Measurements from ENCODE around the gene GFOD2.

The GFOD2 gene

GRCh38 chr16:67748834-67749233, 29.7 kb upstream of the GFOD2 start:
- Histone ChIP-seq H3K4me1 (ENCODE audit: insufficient read depth, low read length) (no peaks in the 10 kb centered on the region), H3K36me3 (ENCODE audit: insufficient read depth, low read length) (peaks cover 6% of the 10 kb centered on the region; the same call in 1 of the 2 replicates), H3K9ac (ENCODE audit: low read depth, low read length) (no peak overlapping the region), H3K9me3 (ENCODE audit: control insufficient read depth, insufficient read depth, low read length) (no peaks in the 10 kb centered on the region)

DNA sequence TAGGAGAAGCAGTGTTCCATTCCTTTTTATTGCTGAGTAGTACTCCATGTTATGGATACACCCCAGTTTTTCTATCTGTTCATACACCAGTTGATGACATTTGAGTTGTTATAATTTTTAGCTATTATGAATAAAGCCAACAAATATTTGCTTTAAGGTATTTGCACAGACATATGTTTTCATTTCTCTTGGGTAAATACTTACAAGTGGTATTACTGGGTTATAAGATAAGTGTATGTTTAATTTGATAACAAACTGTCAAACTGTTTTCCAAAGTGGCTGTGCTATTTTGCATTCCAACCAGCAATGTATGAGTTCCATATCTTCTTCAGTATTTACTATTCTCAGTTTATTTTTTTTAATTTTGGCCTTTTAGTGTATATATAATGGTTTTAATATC, 27.7 kb upstream of the GFOD2 start:
- peaks cover 6% of the 10 kb centered on the region; the same call in 1 of the 2 replicates for H3K36me3 ChIP-seq (ENCODE audit: insufficient read depth, low read length)
- no peaks in the 10 kb centered on the region for H3K4me1 ChIP-seq (ENCODE audit: insufficient read depth, low read length)
- no peak overlapping the region for H3K9ac ChIP-seq (ENCODE audit: low read depth, low read length)
- no peaks in the 10 kb centered on the region for H3K9me3 ChIP-seq (ENCODE audit: control insufficient read depth, insufficient read depth, low read length)

DNA sequence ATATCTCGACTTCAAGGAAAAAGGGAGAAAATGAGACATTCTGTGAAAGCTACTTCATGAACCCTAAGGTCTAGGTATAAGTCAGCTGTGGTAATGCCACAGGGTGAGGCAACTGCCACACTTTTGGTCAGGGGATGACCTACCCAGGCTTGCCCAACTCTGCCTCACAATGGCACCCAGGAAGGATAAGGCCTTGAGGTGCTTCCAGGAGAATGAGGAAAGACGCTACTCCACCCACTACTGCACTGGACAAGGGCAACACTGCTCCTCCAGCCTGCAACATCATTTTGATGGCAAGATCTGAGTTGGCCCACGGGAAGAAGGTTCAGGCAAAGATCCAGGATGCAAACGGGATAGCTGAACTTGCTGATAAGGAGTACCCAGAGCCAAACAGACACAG, 22.0 kb upstream of the GFOD2 start:
- peaks cover 10% of the 10 kb centered on the region; the same call in 1 of the 2 replicates for H3K36me3 ChIP-seq (ENCODE audit: insufficient read depth, low read length)
- H3K9ac ChIP-seq (ENCODE audit: low read depth, low read length), result no peak overlapping the region
- H3K4me1 ChIP-seq (ENCODE audit: insufficient read depth, low read length), result no peaks in the 10 kb centered on the region
- no peaks in the 10 kb centered on the region for H3K9me3 ChIP-seq (ENCODE audit: control insufficient read depth, insufficient read depth, low read length)

GRCh38 chr16:67740391-67740790, 21.3 kb upstream of the GFOD2 start:
- peaks cover 10% of the 10 kb centered on the region; the same call in 1 of the 2 replicates for H3K36me3 ChIP-seq (ENCODE audit: insufficient read depth, low read length)
- no peaks in the 10 kb centered on the region for H3K4me1 ChIP-seq (ENCODE audit: insufficient read depth, low read length)
- H3K9ac ChIP-seq (ENCODE audit: low read depth, low read length), result no peak overlapping the region
- no peaks in the 10 kb centered on the region for H3K9me3 ChIP-seq (ENCODE audit: control insufficient read depth, insufficient read depth, low read length)

GRCh38 chr16:67736858-67737257, 17.7 kb upstream of the GFOD2 start:
- Histone ChIP-seq H3K9ac (ENCODE audit: low read depth, low read length) (no peak overlapping the region), H3K36me3 (ENCODE audit: insufficient read depth, low read length) (peaks cover 4% of the 10 kb centered on the region; the same call in 1 of the 2 replicates), H3K9me3 (ENCODE audit: control insufficient read depth, insufficient read depth, low read length) (no peaks in the 10 kb centered on the region), H3K4me1 (ENCODE audit: insufficient read depth, low read length) (no peaks in the 10 kb centered on the region)

DNA sequence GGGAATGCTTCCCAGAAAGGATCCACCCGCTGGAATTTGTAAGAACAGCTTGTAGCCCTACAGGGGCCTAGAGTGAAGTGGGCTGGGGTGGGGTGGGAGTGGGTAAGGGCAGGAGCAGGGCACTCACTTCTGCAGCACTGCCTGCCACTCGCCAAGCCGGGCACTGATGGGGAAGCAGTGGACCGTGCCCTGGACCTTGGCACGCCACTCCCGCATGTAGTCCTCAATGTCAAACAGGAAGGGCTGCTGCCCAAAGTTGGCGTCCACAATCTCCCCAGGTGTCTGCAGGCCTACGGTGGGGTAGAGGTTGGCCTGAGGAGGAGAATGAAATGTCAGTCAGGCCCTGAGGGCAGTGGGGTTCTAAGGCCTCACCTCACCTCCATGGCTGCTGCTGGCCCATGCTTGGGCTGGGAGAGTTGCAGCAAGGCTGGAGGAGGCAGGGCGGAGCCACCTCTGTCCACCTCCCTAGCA, 15.7 kb upstream of the GFOD2 start:
- H3K36me3 ChIP-seq (ENCODE audit: insufficient read depth, low read length), result peaks cover 10% of the 10 kb centered on the region; the same call in 1 of the 2 replicates
- H3K9ac ChIP-seq (ENCODE audit: low read depth, low read length), result no peak overlapping the region
- H3K4me1 ChIP-seq (ENCODE audit: insufficient read depth, low read length), result no peaks in the 10 kb centered on the region
- H3K9me3 ChIP-seq (ENCODE audit: control insufficient read depth, insufficient read depth, low read length), result no peaks in the 10 kb centered on the region

DNA sequence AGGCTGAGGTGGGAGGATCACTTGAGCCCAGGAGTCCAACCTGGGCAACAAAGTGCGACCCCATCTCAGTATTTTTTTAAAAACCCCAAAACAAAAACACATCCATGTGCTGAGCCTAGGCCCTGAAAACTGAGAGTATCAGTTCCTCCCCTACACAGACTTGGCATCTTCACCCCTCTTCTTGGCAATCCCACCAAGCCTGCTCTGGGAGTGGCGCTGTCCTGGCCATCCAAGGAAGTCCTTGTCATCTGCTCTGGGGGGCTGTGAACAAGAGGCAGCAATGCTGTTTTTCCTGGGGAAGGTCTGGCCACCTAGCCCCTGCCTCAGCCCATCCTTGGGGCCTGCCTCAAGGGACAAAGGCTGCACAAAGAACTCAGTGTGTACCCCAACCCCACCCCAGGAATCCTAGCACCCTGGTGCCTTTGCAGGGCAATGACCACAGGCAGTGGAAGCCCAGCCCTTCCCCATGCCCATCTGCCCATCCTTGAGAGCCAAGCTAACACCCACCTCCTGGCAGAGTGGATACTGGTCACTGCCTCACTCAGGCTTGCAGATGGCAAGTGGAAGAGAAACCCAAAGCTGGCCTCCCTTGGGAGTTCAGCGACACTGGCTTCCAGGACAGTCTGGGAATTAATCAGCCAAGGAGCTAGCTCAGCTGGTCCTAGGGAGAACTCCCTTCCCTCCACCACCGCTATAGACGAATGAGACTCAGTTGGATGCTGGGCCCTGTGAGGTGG, 14.8 kb upstream of the GFOD2 start:
- Histone ChIP-seq H3K9me3 (ENCODE audit: control insufficient read depth, insufficient read depth, low read length) (no peaks in the 10 kb centered on the region), H3K36me3 (ENCODE audit: insufficient read depth, low read length) (peaks cover 5% of the 10 kb centered on the region; the same call in 1 of the 2 replicates), H3K9ac (ENCODE audit: low read depth, low read length) (no peak overlapping the region), H3K4me1 (ENCODE audit: insufficient read depth, low read length) (no peaks in the 10 kb centered on the region)

DNA sequence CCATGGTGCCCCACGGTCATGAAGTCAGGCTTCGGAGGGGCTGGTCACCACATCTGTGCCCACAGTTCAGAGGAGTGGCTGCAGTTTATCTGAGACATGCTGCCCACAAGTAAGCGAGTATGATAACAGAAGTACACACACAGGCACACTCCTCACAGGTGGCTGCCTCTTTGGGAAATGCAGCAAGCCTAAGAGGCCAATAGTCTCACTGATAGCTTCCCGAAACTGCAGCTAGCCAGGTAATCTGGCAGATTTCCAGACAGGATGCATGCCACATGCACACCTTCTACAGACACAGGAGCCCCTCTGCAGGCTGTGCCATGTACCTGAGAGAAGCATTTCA, 12.6 kb upstream of the GFOD2 start:
- Histone ChIP-seq H3K4me1 (ENCODE audit: insufficient read depth, low read length) (no peaks in the 10 kb centered on the region), H3K36me3 (ENCODE audit: insufficient read depth, low read length) (peaks cover 9% of the 10 kb centered on the region; the same call in 1 of the 2 replicates), H3K9me3 (ENCODE audit: control insufficient read depth, insufficient read depth, low read length) (no peaks in the 10 kb centered on the region), H3K9ac (ENCODE audit: low read depth, low read length) (no peak overlapping the region)

DNA sequence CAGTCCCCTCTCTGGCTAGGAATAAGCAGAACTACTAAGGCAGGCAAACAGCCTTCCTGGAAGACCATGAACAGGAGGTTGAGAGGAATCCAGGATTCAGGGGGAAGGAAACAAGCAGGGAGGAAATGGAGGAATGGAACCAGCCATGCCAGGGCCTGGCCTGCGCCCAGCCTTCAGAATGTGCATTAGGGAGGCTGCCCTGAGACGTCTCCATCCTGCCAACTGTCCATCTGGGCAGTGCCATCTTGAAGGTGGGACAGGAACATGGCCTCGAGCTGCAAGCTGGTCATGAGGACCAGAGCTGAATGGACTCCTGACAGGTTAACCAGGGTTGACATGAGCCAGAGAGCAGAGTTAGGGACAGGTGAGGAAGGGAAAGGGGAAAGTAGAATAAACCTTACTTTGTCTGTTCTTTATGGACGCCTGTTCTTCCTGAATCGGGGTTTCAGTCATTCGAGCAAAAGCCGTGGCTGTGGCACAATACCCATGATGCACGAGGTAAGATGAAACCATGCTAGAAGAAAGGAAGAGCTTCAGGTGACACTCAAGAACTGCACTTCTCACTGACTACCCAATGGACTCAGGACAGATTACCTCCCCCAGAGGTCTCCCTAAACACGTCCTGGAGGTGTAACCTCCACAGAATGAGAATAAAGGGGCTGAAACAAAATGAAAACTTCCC, 12.1 kb upstream of the GFOD2 start:
- Histone ChIP-seq H3K4me1 (ENCODE audit: insufficient read depth, low read length) (no peaks in the 10 kb centered on the region), H3K36me3 (ENCODE audit: insufficient read depth, low read length) (peaks cover 13% of the 10 kb centered on the region; the same call in 1 of the 2 replicates), H3K9ac (ENCODE audit: low read depth, low read length) (no peak overlapping the region), H3K9me3 (ENCODE audit: control insufficient read depth, insufficient read depth, low read length) (no peaks in the 10 kb centered on the region)

GRCh38 chr16:67730326-67730725, 11.2 kb upstream of the GFOD2 start:
- Histone ChIP-seq H3K4me1 (ENCODE audit: insufficient read depth, low read length) (no peaks in the 10 kb centered on the region), H3K9ac (ENCODE audit: low read depth, low read length) (no peak overlapping the region), H3K9me3 (ENCODE audit: control insufficient read depth, insufficient read depth, low read length) (no peaks in the 10 kb centered on the region), H3K36me3 (ENCODE audit: insufficient read depth, low read length) (peaks cover 13% of the 10 kb centered on the region; the same call in 1 of the 2 replicates)

DNA sequence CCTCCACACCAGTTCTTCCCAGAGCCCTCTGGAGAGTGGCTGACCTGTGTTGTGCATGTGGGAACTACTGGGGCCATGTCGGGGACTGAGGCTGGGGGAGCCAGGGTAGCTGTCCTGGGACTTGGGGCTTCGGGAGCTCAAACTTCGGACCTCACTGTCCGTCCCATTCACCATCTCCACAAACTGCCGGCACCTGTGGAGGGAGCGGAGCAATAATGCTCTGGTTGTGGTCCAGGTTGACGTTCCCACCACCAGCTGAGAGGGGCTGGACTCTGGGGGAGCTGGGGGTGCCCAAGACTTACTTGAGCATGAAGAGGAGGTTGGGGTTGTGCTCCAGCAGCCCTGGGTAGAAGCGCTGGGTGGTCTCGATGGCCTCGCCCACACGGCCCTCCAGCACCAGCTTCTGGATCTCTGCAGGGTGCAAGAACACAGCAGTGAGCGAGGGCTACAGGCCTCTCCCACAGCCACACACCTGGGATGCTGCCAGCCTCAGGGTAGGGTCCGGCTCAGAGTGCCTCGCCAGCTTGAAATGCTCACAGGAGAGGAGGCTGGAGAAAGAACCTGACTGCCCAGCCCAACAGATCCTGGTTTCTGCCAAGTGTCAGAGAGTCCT, 10.6 kb upstream of the GFOD2 start:
- Histone ChIP-seq H3K9ac (ENCODE audit: low read depth, low read length) (no peak overlapping the region), H3K4me1 (ENCODE audit: insufficient read depth, low read length) (no peaks in the 10 kb centered on the region), H3K9me3 (ENCODE audit: control insufficient read depth, insufficient read depth, low read length) (no peaks in the 10 kb centered on the region), H3K36me3 (ENCODE audit: insufficient read depth, low read length) (peaks cover 13% of the 10 kb centered on the region; the same call in 1 of the 2 replicates)

DNA sequence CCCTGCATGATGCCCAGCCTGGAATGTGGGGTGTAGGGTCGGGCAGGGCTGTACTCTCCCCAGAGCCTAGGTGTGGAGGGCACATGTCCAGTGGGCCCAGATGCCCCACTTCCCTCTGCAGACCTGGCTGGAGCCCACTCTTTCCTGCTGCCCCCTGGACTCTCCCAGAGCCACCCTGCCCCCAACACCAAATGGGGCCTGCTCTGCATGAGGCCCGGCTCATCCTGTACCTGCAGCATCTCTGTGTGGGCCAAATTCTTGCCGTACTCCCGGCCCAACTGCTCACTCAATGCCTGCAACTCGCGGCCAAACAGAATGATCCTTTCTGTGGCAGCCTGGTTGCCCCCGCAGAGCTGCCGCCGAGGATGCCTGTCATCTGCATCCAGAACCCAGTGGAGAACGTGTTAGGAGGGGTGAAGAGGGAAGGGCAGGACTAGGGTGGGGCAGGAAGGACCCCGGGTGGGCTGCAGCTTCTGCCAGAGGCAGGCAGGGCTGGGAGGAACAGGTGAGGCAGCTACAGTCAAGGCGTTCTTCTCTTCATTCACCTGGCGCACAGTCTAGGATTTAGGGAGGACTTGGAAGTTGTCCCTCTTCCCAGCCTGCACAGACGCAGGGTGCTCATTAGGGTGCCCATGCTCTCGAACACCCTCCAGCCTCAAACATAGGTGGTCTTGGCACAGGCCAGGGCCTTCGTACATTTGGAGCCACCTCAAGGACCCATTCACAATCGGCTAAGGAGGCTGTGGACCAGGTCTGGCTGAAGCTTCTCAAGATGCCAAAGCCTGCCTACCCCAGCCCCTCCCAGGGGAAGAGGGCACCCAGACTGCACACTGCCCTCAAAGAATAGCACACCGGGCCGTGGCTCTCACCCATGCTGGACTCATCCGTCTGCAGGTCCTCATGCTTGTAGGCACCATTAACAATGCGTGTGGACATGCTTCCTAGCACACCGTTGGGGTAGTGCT, 8.7 kb upstream of the GFOD2 start:
- Histone ChIP-seq H3K4me1 (ENCODE audit: insufficient read depth, low read length) (no peaks in the 10 kb centered on the region), H3K36me3 (ENCODE audit: insufficient read depth, low read length) (peaks cover 13% of the 10 kb centered on the region; the same call in 1 of the 2 replicates), H3K9me3 (ENCODE audit: control insufficient read depth, insufficient read depth, low read length) (no peaks in the 10 kb centered on the region), H3K9ac (ENCODE audit: low read depth, low read length) (no peak overlapping the region)

GRCh38 chr16:67726106-67727034, 7.3 kb upstream of the GFOD2 start:
- no peak overlapping the region for H3K9ac ChIP-seq (ENCODE audit: low read depth, low read length)
- H3K9me3 ChIP-seq (ENCODE audit: control insufficient read depth, insufficient read depth, low read length), result no peaks in the 10 kb centered on the region
- no peaks in the 10 kb centered on the region for H3K4me1 ChIP-seq (ENCODE audit: insufficient read depth, low read length)
- peaks cover 12% of the 10 kb centered on the region; the same call in 1 of the 2 replicates for H3K36me3 ChIP-seq (ENCODE audit: insufficient read depth, low read length)

Measured in ES-I3 (cell line).